ENCODE results near the gene LKAAEAR1.

GRCh38 chr20:64096535-64096934 lies 12.3 kb upstream of the LKAAEAR1 start:
- TF ChIP-seq CTCF (conservative IDR thresholded peaks at IDR 0.05; ENCODE audit: low read depth, low read length), result no peak
- TF ChIP-seq POLR2A (IDR thresholded peaks at IDR 0.05; ENCODE audit: low read depth, low read length), result no peak
- no peak for TF ChIP-seq SMC3 (IDR thresholded peaks at IDR 0.05; ENCODE audit: low read depth, low read length)
- TF ChIP-seq USF2 (IDR thresholded peaks at IDR 0.05; ENCODE audit: low read depth, low read length), result no peak
